H1 (cell line): ENCODE measurements around the gene F2. TPM values are rescaled to one million over a fixed set of nuclear protein-coding genes. Genes with fewer than 3 reads are reported as not detected.

Source experiments
- ASH2L ChIP-seq: fragments of 200-600, 300-600 bp; sonication (generic); IDR thresholded peaks from one replicate; pipeline ENCODE4 v1.7.1; 2017; ENCODE audit warnings: low read length
- BRCA1 ChIP-seq: IDR thresholded peaks from 2 replicates; pipeline ENCODE4 v1.6.1; 2012; ENCODE audit warnings: low read depth, low read length, improper control_type of control experiment
- CHD1 ChIP-seq: IDR thresholded peaks from 2 replicates; pipeline ENCODE4 v1.6.1; 2012; ENCODE audit warnings: low read depth, low read length, improper control_type of control experiment
- CHD2 ChIP-seq: IDR thresholded peaks from 2 replicates; pipeline ENCODE4 v1.6.1; 2012; ENCODE audit warnings: low read length, improper control_type of control experiment
- NRF1 ChIP-seq: IDR thresholded peaks from 2 replicates; pipeline ENCODE4 v1.6.1; 2011; ENCODE audit warnings: mild to moderate bottlenecking, low read depth, low read length, improper control_type of control experiment
- RBBP5 ChIP-seq: IDR thresholded peaks from 2 replicates; pipeline ENCODE4 v1.7.1; 2012; ENCODE audit warnings: low read depth, mild to moderate bottlenecking, inconsistent platforms, low read length, moderate library complexity, borderline replicate concordance
- SAP30 ChIP-seq: fragments of 300-600 bp; sonication (generic); IDR thresholded peaks from 2 replicates; pipeline ENCODE4 v1.7.1; 2012; ENCODE audit warnings: low read length, moderate library complexity, mild to moderate bottlenecking, inconsistent platforms; ENCODE audit not compliant: insufficient read depth, insufficient replicate concordance
- TBP ChIP-seq: IDR thresholded peaks from 2 replicates; pipeline ENCODE4 v1.6.1; 2011; ENCODE audit warnings: low read depth, low read length, improper control_type of control experiment
- TCF12 ChIP-seq: IDR thresholded peaks from 2 replicates; pipeline ENCODE4 v1.6.1; 2011; ENCODE audit warnings: low read depth, mild to moderate bottlenecking, low read length
- YY1 ChIP-seq: IDR thresholded peaks from 2 replicates; pipeline ENCODE4 v1.6.1; 2011; ENCODE audit warnings: low read depth, mild to moderate bottlenecking, low read length
- polyA plus RNA-seq, 7 experiments: library from polyadenylated mRNA; depleted of rRNA in 3 of 7; stranded (reverse) in 5 of 7; unstranded in 2 of 7; fragments of >200 nt in 5 of 7; fragments of 200-250 nt in 2 of 7; gene quantifications; 1 replicate in 5 of 7; 2 replicates in 1 of 7; 4 replicates in 1 of 7; pipeline versions ENCODE4 v1.2.1 to v1.2.3, GENCODE V29; 2011 to 2013; ENCODE audit warnings: missing spikeins in 2 of 7, mixed read lengths in 2 of 7
- total RNA-seq: library from RNA; stranded (reverse); fragmentation: NEBNext Ultra II Directional; extraction: Animal tissue kit (Norgen Biotek cat#: 25700); gene quantifications from 2 replicates; pipeline ENCODE4 v1.2.1, GENCODE V29; 2021

The F2 gene
- total and polyA plus RNA-seq, 2 of the 8 experiments (the other 6 are each of a cell fraction or from before 2014, with no cell fraction given), result 0.11 TPM; not detected in 1

DNA sequence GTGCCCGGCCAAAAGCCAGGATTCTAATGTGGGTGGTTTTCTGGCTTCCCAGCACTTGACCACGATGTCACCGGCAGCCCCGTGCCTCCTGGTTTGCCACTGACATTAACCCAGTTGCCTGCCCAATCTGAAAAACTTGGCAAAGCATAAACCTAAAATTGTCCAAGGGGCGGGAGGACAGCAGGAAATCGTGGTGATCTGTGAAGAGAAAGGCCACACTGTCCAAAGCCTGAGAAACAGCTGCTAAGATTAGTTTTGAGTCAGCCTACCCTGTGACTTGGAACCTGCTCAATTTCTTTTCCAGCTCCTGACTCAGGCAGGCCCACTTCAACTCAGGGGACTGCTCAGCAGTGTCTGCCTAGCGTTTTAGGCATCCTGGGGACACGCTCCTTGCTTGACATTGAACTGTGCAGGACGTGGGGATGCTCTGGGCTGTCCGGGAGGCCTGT lies 8.2 kb upstream of the F2 start (continued):
- TF ChIP-seq TBP, result no peak
- no peak for TF ChIP-seq NRF1
- no peak for TF ChIP-seq CHD2
- no peak for TF ChIP-seq RBBP5
- no peak for TF ChIP-seq CHD1
- TF ChIP-seq SAP30, result no peak
- no peak for TF ChIP-seq TCF12
- no peak for TF ChIP-seq ASH2L
- TF ChIP-seq BRCA1, result no peak
- no peak for TF ChIP-seq YY1
